ENCODE measurements around the gene NR2C2AP. TPM values are rescaled to one million over a fixed set of nuclear protein-coding genes. Genes with fewer than 3 reads are reported as not detected.

The NR2C2AP gene
- total RNA-seq, 3 donors from 2014 or later (not counting 1 experiment from before 2014, with no cell fraction given) = 14.7 to 16.7 (median 16.4) TPM

GRCh38 chr19:19167612-19168011, 35.6 kb downstream of the NR2C2AP start:
- ATAC-seq = no peak
- H3K27me3 Mint-ChIP-seq (ENCODE audit: low read depth in 2 of 2) = peaks cover 0 to 4% of the 10 kb centered on the region in 2 donors
- H3K9me3 ChIP-seq (ENCODE audit: control insufficient read depth, insufficient read depth, low read length) = no peaks in the 10 kb centered on the region
- H3K4me1 Mint-ChIP-seq = peaks cover 15 to 16% of the 10 kb centered on the region in 2 donors
- H3K36me3 ChIP-seq (ENCODE audit: control insufficient read depth, insufficient read depth, low read length) = no peaks in the 10 kb centered on the region
- no peak overlapping the region for H3K27ac Mint-ChIP-seq
- WGBS (ENCODE audit: insufficient coverage) = 91% methylated on average over 3 of the region's 3 CpGs
- H3K4me3 ChIP-seq (ENCODE audit: low read length) = no peak overlapping the region
- DNase-seq = no peak
- H3K9me3 Mint-ChIP-seq = no peaks in the 10 kb centered on the region
- no peak overlapping the region for H3K27ac ChIP-seq (ENCODE audit: low read length)
- H3K4me1 ChIP-seq (ENCODE audit: control insufficient read depth, insufficient read depth, low read length) = peaks cover 13% of the 10 kb centered on the region
- TF ChIP-seq CTCF (IDR thresholded peaks at IDR 0.05) = no peak
- no peaks in the 10 kb centered on the region for H3K36me3 Mint-ChIP-seq
- intact Hi-C loops (cut with micrococcal nuclease) = no loop called here
- H3K27me3 ChIP-seq (ENCODE audit: control insufficient read depth, insufficient read depth, low read length) = no peaks in the 10 kb centered on the region
- no peak overlapping the region for H3K4me3 Mint-ChIP-seq

GRCh38 chr19:19165396-19165795, 37.8 kb downstream of the NR2C2AP start:
- Histone ChIP-seq H3K27ac (ENCODE audit: low read length) (no peak overlapping the region), H3K27me3 (ENCODE audit: control insufficient read depth, insufficient read depth, low read length) (no peaks in the 10 kb centered on the region), H3K36me3 (ENCODE audit: control insufficient read depth, insufficient read depth, low read length) (no peaks in the 10 kb centered on the region), H3K9me3 (ENCODE audit: control insufficient read depth, insufficient read depth, low read length) (no peaks in the 10 kb centered on the region), H3K4me1 (ENCODE audit: control insufficient read depth, insufficient read depth, low read length) (peaks cover 14% of the 10 kb centered on the region), H3K4me3 (ENCODE audit: low read length) (no peak overlapping the region)
- 92% methylated on average over 1 of the region's 1 CpG for WGBS (ENCODE audit: insufficient coverage)
- Mint-ChIP-seq H3K9me3 (no peaks in the 10 kb centered on the region), H3K27ac (no peak overlapping the region), H3K36me3 (no peaks in the 10 kb centered on the region), H3K4me1 (peaks cover 10 to 18% of the 10 kb centered on the region in 2 donors), H3K27me3 (ENCODE audit: low read depth in 2 of 2) (peaks cover 0 to 6% of the 10 kb centered on the region in 2 donors), H3K4me3 (no peak overlapping the region)
- ATAC-seq (no peak), DNase-seq (no peak)
- TF ChIP-seq CTCF (IDR thresholded peaks at IDR 0.05) = no peak
- intact Hi-C loops (cut with micrococcal nuclease) = no loop called here

GRCh38 chr19:19162495-19162894, 40.7 kb downstream of the NR2C2AP start:
- H3K9me3 ChIP-seq (ENCODE audit: control insufficient read depth, insufficient read depth, low read length) = no peaks in the 10 kb centered on the region
- peaks cover 5% of the 10 kb centered on the region for H3K4me1 ChIP-seq (ENCODE audit: control insufficient read depth, insufficient read depth, low read length)
- Mint-ChIP-seq H3K36me3 (no peaks in the 10 kb centered on the region), H3K9me3 (no peaks in the 10 kb centered on the region), H3K27me3 (ENCODE audit: low read depth in 2 of 2) (peaks cover 0 to 3% of the 10 kb centered on the region in 2 donors), H3K4me1 (peaks cover 0 to 8% of the 10 kb centered on the region in 2 donors), H3K4me3 (no peak overlapping the region), H3K27ac (no peak overlapping the region)
- no peak overlapping the region for H3K27ac ChIP-seq (ENCODE audit: low read length)
- no peak overlapping the region for H3K4me3 ChIP-seq (ENCODE audit: low read length)
- no peaks in the 10 kb centered on the region for H3K27me3 ChIP-seq (ENCODE audit: control insufficient read depth, insufficient read depth, low read length)
- no peaks in the 10 kb centered on the region for H3K36me3 ChIP-seq (ENCODE audit: control insufficient read depth, insufficient read depth, low read length)
- 89% methylated on average over 7 of the region's 7 CpGs for WGBS (ENCODE audit: insufficient coverage)
- TF ChIP-seq CTCF (IDR thresholded peaks at IDR 0.05) = no peak
- DNase-seq = no peak
- ATAC-seq = no peak
- intact Hi-C loops (cut with micrococcal nuclease) = no loop called here

GRCh38 chr19:19160461-19161035, 42.7 kb downstream of the NR2C2AP start:
- ATAC-seq (no peak), DNase-seq (no peak)
- WGBS (ENCODE audit: insufficient coverage) = 24% methylated on average over 18 of the region's 26 CpGs

More at GRCh38 chr19:19160461-19161035, 42.7 kb downstream of the NR2C2AP start:
- no peak overlapping the region for H3K4me3 ChIP-seq (ENCODE audit: low read length)
- intact Hi-C loops (cut with micrococcal nuclease) = no loop called here
- peaks cover 5% of the 10 kb centered on the region for H3K4me1 ChIP-seq (ENCODE audit: control insufficient read depth, insufficient read depth, low read length)
- H3K4me3 Mint-ChIP-seq = no peak overlapping the region
- no peaks in the 10 kb centered on the region for H3K27me3 ChIP-seq (ENCODE audit: control insufficient read depth, insufficient read depth, low read length)
- no peak overlapping the region for H3K27ac ChIP-seq (ENCODE audit: low read length)
- no peak overlapping the region for H3K27ac Mint-ChIP-seq
- no peaks in the 10 kb centered on the region for H3K9me3 Mint-ChIP-seq
- peaks cover 5% of the 10 kb centered on the region for H3K36me3 ChIP-seq (ENCODE audit: control insufficient read depth, insufficient read depth, low read length)
- peaks cover 0 to 8% of the 10 kb centered on the region in 2 donors for H3K4me1 Mint-ChIP-seq
- no peak for TF ChIP-seq CTCF (IDR thresholded peaks at IDR 0.05)
- peaks cover 0 to 3% of the 10 kb centered on the region in 2 donors for H3K27me3 Mint-ChIP-seq (ENCODE audit: low read depth in 2 of 2)
- no peaks in the 10 kb centered on the region for H3K36me3 Mint-ChIP-seq
- no peaks in the 10 kb centered on the region for H3K9me3 ChIP-seq (ENCODE audit: control insufficient read depth, insufficient read depth, low read length)

Measured in natural killer cell (primary cell).